KMS-11 (cell line): ENCODE data around the gene PLCB2.

ENCODE experiments used
- H2AFZ ChIP-seq: fragments of 200-600 bp; sonication (generic); 2 replicates; pipeline ENCODE4 v1.6.1; 2016; ENCODE audit warnings: antibody characterized with exemption, mixed run types, low read depth
- H3K27ac ChIP-seq: fragments of 200-600 bp; sonication (generic); 2 replicates; pipeline ENCODE4 v1.6.1; 2016; ENCODE audit warnings: mild to moderate bottlenecking, mixed run types
- H3K27me3 ChIP-seq: fragments of 200-600 bp; sonication (generic); 2 replicates; pipeline ENCODE4 v1.6.1; 2017; ENCODE audit warnings: mild to moderate bottlenecking, low read depth, mixed run types, moderate library complexity; ENCODE audit not compliant: insufficient read depth
- H3K36me3 ChIP-seq: fragments of 200-600 bp; sonication (generic); 2 replicates; pipeline ENCODE4 v1.6.1; 2017; ENCODE audit warnings: mild to moderate bottlenecking, mixed run types; ENCODE audit not compliant: insufficient read depth
- H3K4me1 ChIP-seq: fragments of 200-600 bp; sonication (generic); 2 replicates; pipeline ENCODE4 v1.6.1; 2016; ENCODE audit warnings: mild to moderate bottlenecking, low read depth, mixed run types; ENCODE audit not compliant: poor library complexity, severe bottlenecking
- H3K4me2 ChIP-seq: fragments of 200-600 bp; sonication (generic); 2 replicates; pipeline ENCODE4 v1.7.0; 2016; ENCODE audit warnings: mild to moderate bottlenecking, mixed run types
- H3K4me3 ChIP-seq: fragments of 200-600 bp; sonication (generic); IDR thresholded peaks from 2 replicates; pipeline ENCODE4 v1.6.1; 2017; ENCODE audit warnings: low read depth, low read length, mixed read lengths; ENCODE audit not compliant: insufficient read depth
- H3K79me2 ChIP-seq: fragments of 200-600 bp; sonication (generic); 2 replicates; pipeline ENCODE4 v1.6.1; 2016; ENCODE audit warnings: low read depth, mixed run types; ENCODE audit not compliant: insufficient read depth
- H3K9ac ChIP-seq: fragments of 200-600 bp; sonication (generic); 2 replicates; pipeline ENCODE4 v1.6.1; 2016; ENCODE audit warnings: mild to moderate bottlenecking, mixed run types
- H4K20me1 ChIP-seq: fragments of 200-600 bp; sonication (generic); 2 replicates; pipeline ENCODE4 v1.6.1; 2016; ENCODE audit warnings: mild to moderate bottlenecking, mixed run types; ENCODE audit not compliant: insufficient read depth
- TF ChIP-seq, protein P1 (sequence below): fragments of 200-600 bp; sonication (generic); conservative IDR thresholded peaks from 2 replicates; pipeline ENCODE4 v1.6.1; 2017; ENCODE audit warnings: low read depth, mild to moderate bottlenecking, antibody characterized with exemption, low read length, moderate library complexity, mixed read lengths

The PLCB2 gene

DNA sequence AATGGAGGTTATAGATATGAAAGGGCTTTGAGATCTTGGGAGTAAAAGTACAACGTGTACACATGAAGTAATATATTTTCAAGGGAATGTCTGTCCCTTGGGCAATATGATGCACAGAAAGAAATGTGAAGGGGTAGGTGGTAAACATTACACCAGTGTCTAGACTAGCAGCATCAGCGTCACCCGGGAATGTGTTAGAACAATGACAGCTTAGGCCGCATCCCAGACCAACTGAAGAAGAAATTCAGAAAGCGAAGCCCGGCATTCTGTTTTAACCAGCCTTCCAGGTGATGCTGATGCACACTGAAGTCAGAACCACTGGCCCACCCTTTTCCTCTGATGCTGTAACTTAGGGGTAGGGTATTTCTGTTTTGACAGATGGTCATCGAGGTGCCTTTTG lies 22.1 kb upstream of the PLCB2 start:
- H3K27me3 ChIP-seq = no peaks in the 10 kb centered on the region
- H4K20me1 ChIP-seq = no peaks in the 10 kb centered on the region
- no peak overlapping the region for H3K9ac ChIP-seq
- peaks cover 61% of the 10 kb centered on the region for H3K4me1 ChIP-seq
- TF ChIP-seq, protein P1, sequence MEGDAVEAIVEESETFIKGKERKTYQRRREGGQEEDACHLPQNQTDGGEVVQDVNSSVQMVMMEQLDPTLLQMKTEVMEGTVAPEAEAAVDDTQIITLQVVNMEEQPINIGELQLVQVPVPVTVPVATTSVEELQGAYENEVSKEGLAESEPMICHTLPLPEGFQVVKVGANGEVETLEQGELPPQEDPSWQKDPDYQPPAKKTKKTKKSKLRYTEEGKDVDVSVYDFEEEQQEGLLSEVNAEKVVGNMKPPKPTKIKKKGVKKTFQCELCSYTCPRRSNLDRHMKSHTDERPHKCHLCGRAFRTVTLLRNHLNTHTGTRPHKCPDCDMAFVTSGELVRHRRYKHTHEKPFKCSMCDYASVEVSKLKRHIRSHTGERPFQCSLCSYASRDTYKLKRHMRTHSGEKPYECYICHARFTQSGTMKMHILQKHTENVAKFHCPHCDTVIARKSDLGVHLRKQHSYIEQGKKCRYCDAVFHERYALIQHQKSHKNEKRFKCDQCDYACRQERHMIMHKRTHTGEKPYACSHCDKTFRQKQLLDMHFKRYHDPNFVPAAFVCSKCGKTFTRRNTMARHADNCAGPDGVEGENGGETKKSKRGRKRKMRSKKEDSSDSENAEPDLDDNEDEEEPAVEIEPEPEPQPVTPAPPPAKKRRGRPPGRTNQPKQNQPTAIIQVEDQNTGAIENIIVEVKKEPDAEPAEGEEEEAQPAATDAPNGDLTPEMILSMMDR = no peak
- H3K79me2 ChIP-seq = peaks cover 24% of the 10 kb centered on the region
- no peak overlapping the region for H2AFZ ChIP-seq
- H3K36me3 ChIP-seq = no peaks in the 10 kb centered on the region
- peak overlapping the region; percentile 99 for H3K4me2 ChIP-seq
- H3K27ac ChIP-seq = peak overlapping the region; percentile 97
- no peak overlapping the region for H3K4me3 ChIP-seq

DNA sequence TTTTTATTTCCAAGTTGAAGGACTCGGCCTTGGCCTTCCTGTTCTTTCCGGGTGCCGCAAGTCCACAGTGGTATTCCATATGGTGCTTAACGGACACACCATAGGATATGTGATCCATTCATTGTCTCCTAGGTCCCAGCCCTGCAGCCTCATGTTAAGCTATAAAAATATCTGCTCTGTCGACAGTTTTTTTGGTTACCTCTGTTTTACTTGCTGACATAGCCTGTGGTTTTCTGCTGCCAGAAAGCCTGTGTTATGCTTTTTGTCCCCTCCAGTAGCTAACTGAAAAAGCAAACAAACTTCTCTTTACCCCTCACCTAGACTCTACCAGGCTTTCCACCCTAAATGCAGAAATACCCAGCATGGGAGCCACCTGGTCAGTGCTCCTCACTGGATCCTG lies 21.0 kb upstream of the PLCB2 start:
- TF ChIP-seq, protein P1 = no peak
- Histone ChIP-seq H3K27ac (peak overlapping the region; percentile 97), H3K36me3 (no peaks in the 10 kb centered on the region), H3K9ac (peak overlapping the region; percentile 65), H3K27me3 (no peaks in the 10 kb centered on the region), H3K4me3 (no peak overlapping the region), H3K4me2 (peak overlapping the region; percentile 99), H3K79me2 (peaks cover 31% of the 10 kb centered on the region), H2AFZ (peak overlapping the region; percentile 30; the same call in 1 of the 2 replicates), H4K20me1 (no peaks in the 10 kb centered on the region), H3K4me1 (peaks cover 61% of the 10 kb centered on the region)

DNA sequence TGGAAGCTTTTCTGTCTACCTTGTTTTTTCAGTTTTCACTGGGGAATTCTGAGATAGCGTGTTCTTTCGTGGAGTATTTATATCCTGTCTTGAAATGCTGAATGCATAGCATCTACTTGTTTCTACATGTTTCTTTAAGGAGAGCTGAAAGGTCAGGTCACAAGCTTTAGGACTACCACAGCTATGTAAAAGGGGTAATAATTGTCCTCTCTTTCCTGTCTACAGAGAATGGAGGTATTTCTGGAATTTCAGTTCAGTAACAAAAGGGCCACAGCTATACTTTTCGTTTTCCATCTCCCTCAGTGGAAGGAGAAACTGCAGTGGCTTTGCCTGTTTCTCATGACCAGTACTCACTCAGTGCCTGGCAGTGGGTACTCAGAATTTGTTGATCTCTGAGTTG lies 20.4 kb upstream of the PLCB2 start:
- peak overlapping the region; percentile 99 for H3K4me2 ChIP-seq
- H3K27ac ChIP-seq = peak overlapping the region; percentile 97
- H3K4me3 ChIP-seq = no peak overlapping the region
- H3K36me3 ChIP-seq = no peaks in the 10 kb centered on the region
- no peaks in the 10 kb centered on the region for H3K27me3 ChIP-seq
- peaks cover 61% of the 10 kb centered on the region for H3K4me1 ChIP-seq
- peaks cover 31% of the 10 kb centered on the region for H3K79me2 ChIP-seq
- TF ChIP-seq, protein P1 = no peak
- peak overlapping the region; percentile 30; the same call in 1 of the 2 replicates for H2AFZ ChIP-seq
- peak overlapping the region; percentile 65 for H3K9ac ChIP-seq
- no peaks in the 10 kb centered on the region for H4K20me1 ChIP-seq

DNA sequence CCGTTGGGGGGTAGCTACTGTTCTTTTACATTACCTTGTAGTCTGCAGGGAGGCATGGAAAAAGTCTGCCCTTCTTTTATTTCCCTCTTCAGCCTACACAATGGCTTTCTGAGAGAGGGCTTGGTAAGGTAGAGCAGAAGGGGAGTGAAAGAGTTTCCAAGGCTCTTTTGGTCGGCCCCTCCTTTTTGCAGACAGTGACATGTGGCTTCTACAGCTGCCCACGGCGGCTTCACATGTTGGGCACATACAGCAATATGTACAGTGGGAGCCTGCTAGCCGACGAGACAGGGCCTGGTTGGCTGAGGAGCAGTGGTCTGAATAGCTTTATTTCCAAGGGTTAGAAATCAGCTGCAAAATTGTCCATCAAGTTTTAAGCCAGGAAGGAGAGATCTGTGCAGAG lies 19.7 kb upstream of the PLCB2 start:
- H3K4me3 ChIP-seq = no peak overlapping the region
- no peaks in the 10 kb centered on the region for H4K20me1 ChIP-seq
- H3K4me1 ChIP-seq = peaks cover 66% of the 10 kb centered on the region
- no peaks in the 10 kb centered on the region for H3K27me3 ChIP-seq
- peaks cover 31% of the 10 kb centered on the region for H3K79me2 ChIP-seq
- TF ChIP-seq, protein P1 = no peak
- H2AFZ ChIP-seq = no peak overlapping the region
- peak overlapping the region; percentile 99 for H3K4me2 ChIP-seq
- H3K36me3 ChIP-seq = no peaks in the 10 kb centered on the region
- H3K9ac ChIP-seq = peak overlapping the region; percentile 65
- H3K27ac ChIP-seq = peak overlapping the region; percentile 97
